HG03469 (cell line): ENCODE results near the gene RGS9.
"Not testable (repeated sequence)": the region's sequence is repeated elsewhere in the genome, so short reads cannot be mapped to it uniquely, and the experiment has no call there.

Experiments used
- ATAC-seq: cut with Tn5 transposase; IDR thresholded peaks from one replicate; pipeline ENCODE4 v1.9.1; 2021; ENCODE audit warnings: mild to moderate bottlenecking, moderate library complexity, moderate number of reproducible peaks; ENCODE audit not compliant: unreplicated experiment

Gene RGS9

GRCh38 chr17:65137021-65137939 lies at the start of gene RGS9:
Gene RGS9 (plus strand): TSS chr17:65137370. CDS start chr17:65137541, 171 bp downstream.
- peak; percentile 70 for ATAC-seq

- ATAC-seq, result no peak
These were observed 48.4 kb upstream of the RGS9 start for GRCh38 chr17:65088621-65089360.

- no peak for ATAC-seq
These were observed 44.9 kb upstream of the RGS9 start for GRCh38 chr17:65092262-65092661.

- ATAC-seq, result not testable (repeated sequence)
These were observed 44.3 kb upstream of the RGS9 start for GRCh38 chr17:65092721-65093356.

GRCh38 chr17:65093930-65094329 lies 43.2 kb upstream of the RGS9 start:
- no peak for ATAC-seq

GRCh38 chr17:65095465-65095864 lies 41.7 kb upstream of the RGS9 start:
- ATAC-seq, result no peak

- not testable (repeated sequence) for ATAC-seq
These were observed 40.8 kb upstream of the RGS9 start for GRCh38 chr17:65096382-65096781.

GRCh38 chr17:65097110-65097509 lies 40.1 kb upstream of the RGS9 start:
- ATAC-seq, result no peak

- ATAC-seq, result no peak
These were observed 37.7 kb upstream of the RGS9 start for GRCh38 chr17:65099475-65099874.

GRCh38 chr17:65099941-65100315 lies 37.2 kb upstream of the RGS9 start:
- ATAC-seq, result peak; percentile 56

- ATAC-seq, result peak; percentile 45
These were observed 36.6 kb upstream of the RGS9 start for GRCh38 chr17:65100316-65101140.

- ATAC-seq, result no peak
These were observed 35.8 kb upstream of the RGS9 start for GRCh38 chr17:65101371-65101770.

- ATAC-seq, result no peak
These were observed 34.9 kb upstream of the RGS9 start for GRCh38 chr17:65102235-65102634.

- ATAC-seq, result no peak
These were observed 34.4 kb upstream of the RGS9 start for GRCh38 chr17:65102788-65103187.

GRCh38 chr17:65103431-65103830 lies 33.7 kb upstream of the RGS9 start:
- ATAC-seq, result no peak

- no peak for ATAC-seq
These were observed 33.3 kb upstream of the RGS9 start for GRCh38 chr17:65103896-65104295.

GRCh38 chr17:65104541-65104940 lies 32.6 kb upstream of the RGS9 start:
- no peak for ATAC-seq

GRCh38 chr17:65104973-65105372 lies 32.2 kb upstream of the RGS9 start:
- ATAC-seq, result no peak

GRCh38 chr17:65108152-65108551 lies 29.0 kb upstream of the RGS9 start:
- no peak for ATAC-seq

- ATAC-seq, result no peak
These were observed 27.6 kb upstream of the RGS9 start for GRCh38 chr17:65109543-65109942.
